ENCODE data around the gene AP4M1. TPM values are rescaled to one million over a fixed set of nuclear protein-coding genes. Genes with fewer than 3 reads are reported as not detected.

Gene AP4M1
- total and polyA plus RNA-seq, 9 of the 15 experiments (the other 6 are each of a cell fraction or from before 2014, with no cell fraction given) = 1.3 to 30.9 (median 14.1) TPM

DNA sequence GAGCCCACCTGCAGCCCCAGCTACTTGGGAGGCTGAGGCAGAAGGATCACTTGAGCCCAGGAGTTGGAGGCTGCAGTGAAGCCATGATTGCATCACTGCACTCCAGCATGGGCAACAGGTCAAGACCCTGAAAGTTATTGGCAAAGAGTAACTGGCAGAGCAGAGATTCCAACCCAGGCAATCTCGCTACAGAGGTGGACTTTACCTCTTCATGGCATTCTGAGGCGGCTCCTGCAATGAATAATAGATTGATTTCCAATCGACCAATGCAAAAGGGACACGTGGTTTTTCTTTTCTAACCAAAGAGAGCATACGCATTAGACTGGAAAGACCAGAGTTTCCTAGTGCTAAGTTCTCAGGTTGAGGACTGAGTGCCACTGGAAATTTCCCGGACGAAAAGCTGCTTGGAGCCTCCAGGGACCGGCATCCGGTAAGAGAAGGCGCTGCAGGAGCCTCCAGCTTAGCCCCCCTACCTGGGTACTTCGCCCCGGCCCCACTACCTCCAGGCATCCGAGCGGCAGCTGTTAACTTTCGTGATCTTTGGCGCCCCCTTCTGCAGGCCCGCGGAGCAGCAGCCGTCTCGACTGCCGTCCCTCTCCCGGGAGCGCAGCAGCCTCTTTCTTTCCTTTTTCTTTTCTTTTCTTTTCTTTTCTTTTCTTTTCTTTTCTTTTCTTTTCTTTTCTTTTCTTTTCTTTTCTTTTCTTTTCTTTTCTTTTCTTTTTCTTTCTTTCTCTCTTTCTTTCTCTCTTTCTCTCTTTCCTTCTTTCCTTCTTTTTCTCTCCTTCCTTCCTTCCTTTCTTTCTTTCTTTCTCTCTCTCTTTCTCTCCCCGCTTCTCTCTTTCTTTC is 29.4 kb downstream of the AP4M1 start (continued):
- TF ChIP-seq TOE1 (IDR thresholded peaks at IDR 0.05; ENCODE audit: borderline replicate concordance) (no peak; the same call in 1 of the 2 replicates), TOE1 (CRISPR knock-in tag; IDR thresholded peaks at IDR 0.05; ENCODE audit: borderline replicate concordance, low read depth) (no peak), ZNF253 (CRISPR knock-in tag; conservative IDR thresholded peaks at IDR 0.05) (no peak), CREB1 (IDR thresholded peaks at IDR 0.05) (no peak), CREB1 (CRISPR knock-in tag; IDR thresholded peaks at IDR 0.05) (no peak), NEUROD1 (IDR thresholded peaks at IDR 0.05; ENCODE audit: borderline replicate concordance, low read depth, low read length, partially characterized antibody) (no peak), U2AF2 (optimal IDR thresholded peaks at IDR 0.05; ENCODE audit: low read depth, low read length) (no peak), ZNF696 (CRISPR knock-in tag; conservative IDR thresholded peaks at IDR 0.05) (no peak), RFX7 (CRISPR knock-in tag; IDR thresholded peaks at IDR 0.05) (no peak), RCOR1 (IDR thresholded peaks at IDR 0.05; ENCODE audit: borderline replicate concordance in 1 of 2, low read depth in 2 of 2, low read length in 2 of 2) (peak in 1 of 2 experiments; percentile 33; a peak in 1 of 4 replicates), CHD2 (IDR thresholded peaks at IDR 0.05; ENCODE audit: low read depth, low read length) (no peak), NBN (IDR thresholded peaks at IDR 0.05; ENCODE audit: low read depth) (peak; percentile 74), CHD7 (IDR thresholded peaks at IDR 0.05; ENCODE audit: low read depth, low read length) (no peak), E2F3 (CRISPR knock-in tag; IDR thresholded peaks at IDR 0.05) (no peak), MTA1 (IDR thresholded peaks at IDR 0.05; ENCODE audit: borderline replicate concordance) (peak; percentile 92), MYC (IDR thresholded peaks at IDR 0.05; ENCODE audit: low read depth, low read length) (no peak), MYC (CRISPR knock-in tag; IDR thresholded peaks at IDR 0.05; ENCODE audit: borderline replicate concordance, low read depth) (no peak), ZNF586 (CRISPR knock-in tag; conservative IDR thresholded peaks at IDR 0.05) (no peak), BACH1 (tag; IDR thresholded peaks at IDR 0.05) (no peak)

Measured in K562 (cell line).